CD4-positive, alpha-beta T cell (primary cell): ENCODE results near the gene LEFTY2. TPM values are rescaled to one million over a fixed set of nuclear protein-coding genes. Genes with fewer than 3 reads are reported as not detected.

Experiments
- ATAC-seq: fragments of 200-7000 bp; cut with Tn5 transposase; one replicate; pipeline ENCODE4 v1.10.0; 2022; ENCODE audit warnings: mild to moderate bottlenecking; ENCODE audit not compliant: poor library complexity
- CTCF ChIA-PET: fragments of 350-600 bp; sonication (Branson Sonifier 250); formaldehyde crosslinking; loops from one replicate; lab custom pipeline; 2021; ENCODE audit warnings: antibody characterized with exemption, inconsistent platforms; lab: Charles Lee
- POLR2A ChIA-PET: fragments of 350-600 bp; sonication (Branson Sonifier 250); formaldehyde crosslinking; loops from one replicate; lab custom pipeline; 2021; ENCODE audit warnings: antibody characterized with exemption, inconsistent platforms; lab: Charles Lee
- DNase-seq, 14 experiments: peaks; one replicate each; pipeline ENCODE4 v3.0.0-alpha.2; 2013 to 2020; ENCODE audit warnings: mixed read lengths in 2 of 14
- H3K27ac ChIP-seq, 2 donors: one replicate each; pipeline versions ENCODE4 v1.5.1 to v1.7.0; 2013; ENCODE audit warnings: low read length in 2 of 2, low read depth in 1 of 2, mild to moderate bottlenecking in 1 of 2
- H3K27me3 ChIP-seq, 2 experiments: 1 replicate in 1 of 2; 2 replicates in 1 of 2; pipeline versions ENCODE4 v1.6.1 to v1.7.0; 2013; ENCODE audit warnings: low read length in 2 of 2, control low read depth in 1 of 2, mild to moderate bottlenecking in 1 of 2, moderate library complexity in 1 of 2; ENCODE audit not compliant: insufficient read depth in 2 of 2, control insufficient read depth in 1 of 2
- H3K36me3 ChIP-seq: one replicate; pipeline ENCODE4 v1.6.1; 2013; ENCODE audit warnings: low read length, control low read depth; ENCODE audit not compliant: insufficient read depth
- H3K4me1 ChIP-seq: one replicate; pipeline ENCODE4 v1.6.1; 2013; ENCODE audit warnings: low read length, control low read depth; ENCODE audit not compliant: insufficient read depth
- H3K4me3 ChIP-seq: one replicate; pipeline ENCODE4 v1.5.1; 2013; ENCODE audit warnings: mild to moderate bottlenecking, low read length, moderate library complexity
- H3K9me3 ChIP-seq, 2 experiments: 1 replicate in 1 of 2; 2 replicates in 1 of 2; pipeline versions ENCODE4 v1.6.1 to v1.7.0; 2013; ENCODE audit warnings: low read length in 2 of 2, mild to moderate bottlenecking in 2 of 2, control low read depth in 1 of 2, moderate library complexity in 1 of 2; ENCODE audit not compliant: control insufficient read depth in 1 of 2, insufficient read depth in 1 of 2
- H3K27ac Mint-ChIP-seq: one replicate; pipeline ENCODE4 v1.8.0; 2020; ENCODE audit warnings: mixed read lengths
- H3K27me3 Mint-ChIP-seq: one replicate; pipeline ENCODE4 v1.8.0; 2021; ENCODE audit warnings: mixed read lengths
- H3K36me3 Mint-ChIP-seq: one replicate; pipeline ENCODE4 v1.8.0; 2021; ENCODE audit warnings: low read depth, mixed read lengths
- H3K4me1 Mint-ChIP-seq: one replicate; pipeline ENCODE4 v1.8.0; 2021; ENCODE audit warnings: low read depth, mixed read lengths
- H3K4me3 Mint-ChIP-seq: one replicate; pipeline ENCODE4 v1.8.0; 2020; ENCODE audit warnings: mild to moderate bottlenecking, mixed read lengths
- H3K9me3 Mint-ChIP-seq: one replicate; pipeline ENCODE4 v1.8.0; 2020; ENCODE audit warnings: mixed read lengths
- intact Hi-C, 2 experiments: fragments of 100-400 bp; cut with DNase I in 1 of 2; cut with micrococcal nuclease in 1 of 2; formaldehyde crosslinking; loops; one replicate each; pipeline versions ENCODE4 v1.15.1 to v1.9.0; 2023 to 2025; cut with DNase I, micrococcal nuclease
- total RNA-seq, 174 experiments: library from RNA in 2 of 174; stranded (reverse) in 2 of 174; gene quantifications; one replicate each; pipeline ENCODE4 v1.2.3 and lab custom pipeline; 2021 to 2026
- TF ChIP-seq, protein P1 (sequence below): fragments of 200-600 bp; IDR thresholded peaks from one replicate; pipeline ENCODE4 v1.8.0; 2022; ENCODE audit warnings: antibody characterized with exemption, mild to moderate bottlenecking

LEFTY2 gene
- total RNA-seq, 2 experiments from 2014 or later, result not detected

DNA sequence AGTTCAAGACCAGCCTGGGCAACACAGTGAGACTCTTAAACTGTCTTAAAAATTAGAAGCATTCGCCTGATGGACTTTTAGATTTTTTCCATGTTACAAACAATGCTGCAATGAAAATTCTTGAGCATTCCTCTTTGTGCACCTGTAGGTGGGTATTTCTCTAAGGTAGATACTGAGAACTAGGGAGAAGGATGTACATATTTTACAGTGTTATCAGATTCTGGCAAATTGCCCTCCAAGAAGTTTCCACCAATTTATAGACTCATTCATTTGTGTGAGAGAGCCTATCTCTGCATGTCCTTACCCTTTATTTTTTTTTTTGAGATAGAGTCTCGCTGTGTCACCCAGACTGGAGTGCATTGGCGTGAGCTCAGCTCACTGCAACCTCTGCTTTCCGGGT, 12.3 kb upstream of the LEFTY2 start:
- Mint-ChIP-seq H3K4me1 (no peaks in the 10 kb centered on the region), H3K4me3 (no peak overlapping the region), H3K27me3 (peaks cover 5% of the 10 kb centered on the region), H3K27ac (no peak overlapping the region), H3K36me3 (no peaks in the 10 kb centered on the region), H3K9me3 (no peaks in the 10 kb centered on the region)
- DNase-seq (no peak), ATAC-seq (no peak)
- intact Hi-C loops, result no loop called here
- H3K27ac ChIP-seq, result no peak overlapping the region
- ChIA-PET POLR2A (no interaction called here), CTCF (no interaction called here)
- H3K9me3 ChIP-seq, result no peaks in the 10 kb centered on the region
- no peaks in the 10 kb centered on the region for H3K4me1 ChIP-seq
- peaks cover 0 to 6% of the 10 kb centered on the region in 2 experiments for H3K27me3 ChIP-seq
- no peak overlapping the region for H3K4me3 ChIP-seq
- H3K36me3 ChIP-seq, result no peaks in the 10 kb centered on the region
- TF ChIP-seq, protein P1, sequence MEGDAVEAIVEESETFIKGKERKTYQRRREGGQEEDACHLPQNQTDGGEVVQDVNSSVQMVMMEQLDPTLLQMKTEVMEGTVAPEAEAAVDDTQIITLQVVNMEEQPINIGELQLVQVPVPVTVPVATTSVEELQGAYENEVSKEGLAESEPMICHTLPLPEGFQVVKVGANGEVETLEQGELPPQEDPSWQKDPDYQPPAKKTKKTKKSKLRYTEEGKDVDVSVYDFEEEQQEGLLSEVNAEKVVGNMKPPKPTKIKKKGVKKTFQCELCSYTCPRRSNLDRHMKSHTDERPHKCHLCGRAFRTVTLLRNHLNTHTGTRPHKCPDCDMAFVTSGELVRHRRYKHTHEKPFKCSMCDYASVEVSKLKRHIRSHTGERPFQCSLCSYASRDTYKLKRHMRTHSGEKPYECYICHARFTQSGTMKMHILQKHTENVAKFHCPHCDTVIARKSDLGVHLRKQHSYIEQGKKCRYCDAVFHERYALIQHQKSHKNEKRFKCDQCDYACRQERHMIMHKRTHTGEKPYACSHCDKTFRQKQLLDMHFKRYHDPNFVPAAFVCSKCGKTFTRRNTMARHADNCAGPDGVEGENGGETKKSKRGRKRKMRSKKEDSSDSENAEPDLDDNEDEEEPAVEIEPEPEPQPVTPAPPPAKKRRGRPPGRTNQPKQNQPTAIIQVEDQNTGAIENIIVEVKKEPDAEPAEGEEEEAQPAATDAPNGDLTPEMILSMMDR, result no peak

- Mint-ChIP-seq H3K36me3 (no peaks in the 10 kb centered on the region), H3K4me3 (no peak overlapping the region), H3K9me3 (no peaks in the 10 kb centered on the region), H3K4me1 (no peaks in the 10 kb centered on the region), H3K27me3 (peaks cover 5% of the 10 kb centered on the region), H3K27ac (no peak overlapping the region)
- CTCF ChIA-PET, result no interaction called here
- peaks cover 0 to 6% of the 10 kb centered on the region in 2 experiments for H3K27me3 ChIP-seq
- no peak for DNase-seq
- H3K4me3 ChIP-seq, result no peak overlapping the region
- TF ChIP-seq, protein P1, result no peak
- no peak for ATAC-seq
- no peaks in the 10 kb centered on the region for H3K4me1 ChIP-seq
- POLR2A ChIA-PET, result no interaction called here
- no peak overlapping the region for H3K27ac ChIP-seq
- intact Hi-C loops, result no loop called here
- no peaks in the 10 kb centered on the region for H3K9me3 ChIP-seq
- H3K36me3 ChIP-seq, result no peaks in the 10 kb centered on the region
Observed at GRCh38 chr1:225950905-225951497, 10.0 kb upstream of the LEFTY2 start.

- ATAC-seq (no peak), DNase-seq (no peak)
- Mint-ChIP-seq H3K9me3 (no peaks in the 10 kb centered on the region), H3K36me3 (no peaks in the 10 kb centered on the region), H3K27me3 (peaks cover 4% of the 10 kb centered on the region), H3K27ac (no peak overlapping the region), H3K4me3 (no peak overlapping the region), H3K4me1 (peaks cover 11% of the 10 kb centered on the region)
- intact Hi-C loops, result no loop called here
- peaks cover 11% of the 10 kb centered on the region for H3K4me1 ChIP-seq
- H3K27ac ChIP-seq, result no peak overlapping the region
- H3K4me3 ChIP-seq, result no peak overlapping the region
- H3K9me3 ChIP-seq, result no peaks in the 10 kb centered on the region
- ChIA-PET POLR2A (interaction anchor here (0.8 kb wide), 1 partner anchor 52 kb away, joined by 3 read pairs; no protein-coding TSS in a partner anchor), CTCF (no interaction called here)
- TF ChIP-seq, protein P1, result no peak
- H3K36me3 ChIP-seq, result no peaks in the 10 kb centered on the region
- H3K27me3 ChIP-seq, result peaks cover 0 to 6% of the 10 kb centered on the region in 2 experiments
Observed at GRCh38 chr1:225949041-225949440, 8.0 kb upstream of the LEFTY2 start.
